Activated CD4-positive, alpha-beta T cell treated with anti-CD3 and anti-CD28 coated beads, Interleukin-2, amount 10 ng/mL, durations not matched to agents 7 days and 5 days (primary cell): ENCODE data around the gene STAM. TPM values are rescaled to one million over a fixed set of nuclear protein-coding genes. Genes with fewer than 3 reads are reported as not detected.

ENCODE experiments used
- CTCF ChIA-PET: fragments of 350-600 bp; sonication (Branson Sonifier 250); formaldehyde crosslinking; loops from one replicate; lab custom pipeline; 2021; ENCODE audit warnings: antibody characterized with exemption; lab: Charles Lee
- POLR2A ChIA-PET: fragments of 350-600 bp; sonication (Branson Sonifier 250); formaldehyde crosslinking; loops from one replicate; lab custom pipeline; 2021; ENCODE audit warnings: antibody characterized with exemption; lab: Charles Lee
- DNase-seq: peaks from one replicate; pipeline ENCODE4 v3.0.0-alpha.2; 2020
- H3K27ac Mint-ChIP-seq: one replicate; pipeline ENCODE4 v1.8.0; 2021; ENCODE audit warnings: mild to moderate bottlenecking, moderate library complexity, mixed read lengths
- H3K27me3 Mint-ChIP-seq: one replicate; pipeline ENCODE4 v1.8.0; 2021; ENCODE audit warnings: mixed read lengths
- H3K36me3 Mint-ChIP-seq: one replicate; pipeline ENCODE4 v1.8.0; 2021; ENCODE audit warnings: low read depth, mixed read lengths
- H3K4me1 Mint-ChIP-seq: one replicate; pipeline ENCODE4 v1.8.0; 2021; ENCODE audit warnings: mixed read lengths
- H3K4me3 Mint-ChIP-seq: one replicate; pipeline ENCODE4 v1.8.0; 2021; ENCODE audit warnings: mild to moderate bottlenecking, moderate library complexity, mixed read lengths
- H3K9me3 Mint-ChIP-seq: one replicate; pipeline ENCODE4 v1.8.0; 2021; ENCODE audit warnings: mixed read lengths
- total RNA-seq, 2 experiments: library from RNA; stranded (reverse); gene quantifications; one replicate each; pipeline ENCODE4 v1.2.3, GENCODE V29; 2021

STAM gene
- 10 to 100 TPM; 16.6 to 23.8 TPM for total RNA-seq

- POLR2A ChIA-PET: interaction anchor here (0.6 to 1.1 kb wide), 4 partner anchors 10 to 549 kb away, joined by 3 to 6 read pairs (median 4); no protein-coding TSS in a partner anchor
Measured at GRCh38 chr10:17643755-17644484, at the start of gene STAM. Gene STAM (plus strand): TSS chr10:17644151. CDS start chr10:17644340, 189 bp downstream.

GRCh38 chr10:17597386-17597785 lies 46.6 kb upstream of the STAM start:
- CTCF ChIA-PET: no interaction called here
- Mint-ChIP-seq H3K4me1 (no peaks in the 10 kb centered on the region), H3K9me3 (no peaks in the 10 kb centered on the region), H3K27ac (no peak overlapping the region), H3K4me3 (no peak overlapping the region), H3K27me3 (peaks cover 7% of the 10 kb centered on the region), H3K36me3 (no peaks in the 10 kb centered on the region)
- POLR2A ChIA-PET: no interaction called here
- DNase-seq: no peak

More at GRCh38 chr10:17643755-17644484, at the start of gene STAM:
- CTCF ChIA-PET: interaction anchor here (0.5 to 1.8 kb wide), 15 partner anchors 9 to 1123 kb away, joined by 3 to 8 read pairs (median 4); partner anchors contain the start of gene HACD1
- peak within 1 kb of the TSS; percentile 100 for H3K27ac Mint-ChIP-seq
- peaks cover 21% of the 10 kb centered on the region for H3K36me3 Mint-ChIP-seq
- H3K4me3 Mint-ChIP-seq: peak within 1 kb of the TSS; percentile 94
- peaks cover 6% of the 10 kb centered on the region for H3K9me3 Mint-ChIP-seq
- DNase-seq: peak; percentile 93
- no peaks in the 10 kb centered on the region for H3K27me3 Mint-ChIP-seq
- H3K4me1 Mint-ChIP-seq: peaks cover 57% of the 10 kb centered on the region

GRCh38 chr10:17599089-17599488 lies 44.9 kb upstream of the STAM start:
- Mint-ChIP-seq H3K4me3 (no peak overlapping the region), H3K27ac (no peak overlapping the region), H3K9me3 (no peaks in the 10 kb centered on the region), H3K27me3 (peaks cover 7% of the 10 kb centered on the region), H3K4me1 (no peaks in the 10 kb centered on the region), H3K36me3 (no peaks in the 10 kb centered on the region)
- DNase-seq: no peak
- CTCF ChIA-PET: no interaction called here
- POLR2A ChIA-PET: no interaction called here

GRCh38 chr10:17605936-17606335 lies 38.0 kb upstream of the STAM start:
- Mint-ChIP-seq H3K4me1 (peaks cover 1% of the 10 kb centered on the region), H3K36me3 (no peaks in the 10 kb centered on the region), H3K27me3 (no peaks in the 10 kb centered on the region), H3K27ac (no peak overlapping the region), H3K9me3 (no peaks in the 10 kb centered on the region), H3K4me3 (no peak overlapping the region)
- CTCF ChIA-PET: interaction anchor here (0.6 to 1.0 kb wide), 4 partner anchors 11 to 136 kb away, joined by 3 to 5 read pairs (median 3); no protein-coding TSS in a partner anchor
- POLR2A ChIA-PET: interaction anchor here (0.6 kb wide), 1 partner anchor 11 kb away, joined by 3 read pairs; no protein-coding TSS in a partner anchor
- no peak for DNase-seq

- Mint-ChIP-seq H3K9me3 (no peaks in the 10 kb centered on the region), H3K27ac (no peak overlapping the region)
Measured at GRCh38 chr10:17606547-17607040, 37.4 kb upstream of the STAM start.

GRCh38 chr10:17607060-17607459 lies 36.9 kb upstream of the STAM start:
- Mint-ChIP-seq H3K27me3 (no peaks in the 10 kb centered on the region), H3K36me3 (no peaks in the 10 kb centered on the region), H3K4me1 (peaks cover 1% of the 10 kb centered on the region), H3K9me3 (no peaks in the 10 kb centered on the region), H3K27ac (no peak overlapping the region), H3K4me3 (no peak overlapping the region)
- CTCF ChIA-PET: no interaction called here
- POLR2A ChIA-PET: no interaction called here
- DNase-seq: no peak

More at GRCh38 chr10:17606547-17607040, 37.4 kb upstream of the STAM start:
- H3K4me1 Mint-ChIP-seq: peaks cover 1% of the 10 kb centered on the region
- H3K4me3 Mint-ChIP-seq: no peak overlapping the region
- no peaks in the 10 kb centered on the region for H3K36me3 Mint-ChIP-seq
- ChIA-PET CTCF (interaction anchor here (0.6 to 1.0 kb wide), 4 partner anchors 10 to 136 kb away, joined by 3 to 5 read pairs (median 3); no protein-coding TSS in a partner anchor), POLR2A (interaction anchor here (0.6 kb wide), 1 partner anchor 12 kb away, joined by 3 read pairs; no protein-coding TSS in a partner anchor)
- no peak for DNase-seq
- H3K27me3 Mint-ChIP-seq: no peaks in the 10 kb centered on the region

GRCh38 chr10:17607603-17608332 lies 36.2 kb upstream of the STAM start:
- ChIA-PET POLR2A (no interaction called here), CTCF (interaction anchor here (0.6 to 1.9 kb wide), 3 partner anchors 15 to 134 kb away, joined by 4 to 6 read pairs (median 5); no protein-coding TSS in a partner anchor)
- no peak overlapping the region for H3K27ac Mint-ChIP-seq
- H3K27me3 Mint-ChIP-seq: no peaks in the 10 kb centered on the region
- no peaks in the 10 kb centered on the region for H3K36me3 Mint-ChIP-seq
- H3K4me3 Mint-ChIP-seq: no peak overlapping the region
- peak; percentile 52 for DNase-seq
- no peaks in the 10 kb centered on the region for H3K9me3 Mint-ChIP-seq
- peaks cover 1% of the 10 kb centered on the region for H3K4me1 Mint-ChIP-seq

- H3K27me3 Mint-ChIP-seq: no peaks in the 10 kb centered on the region
- CTCF ChIA-PET: interaction anchor here (1.9 kb wide), 1 partner anchor 13 kb away, joined by 5 read pairs; no protein-coding TSS in a partner anchor
Measured at GRCh38 chr10:17609523-17610079, 34.4 kb upstream of the STAM start.

GRCh38 chr10:17616403-17617030 lies 27.4 kb upstream of the STAM start:
- Mint-ChIP-seq H3K27me3 (peaks cover 21% of the 10 kb centered on the region), H3K4me3 (peak overlapping the region; percentile 48), H3K27ac (no peak overlapping the region), H3K36me3 (no peaks in the 10 kb centered on the region), H3K4me1 (peaks cover 5% of the 10 kb centered on the region), H3K9me3 (no peaks in the 10 kb centered on the region)
- DNase-seq: peak; percentile 18
- ChIA-PET CTCF (interaction anchor here (0.6 to 1.1 kb wide), 4 partner anchors 10 to 393 kb away, joined by 3 to 4 read pairs (median 3); partner anchors contain the start of gene STAM), POLR2A (no interaction called here)

More at GRCh38 chr10:17609523-17610079, 34.4 kb upstream of the STAM start:
- peaks cover 1% of the 10 kb centered on the region for H3K4me1 Mint-ChIP-seq
- POLR2A ChIA-PET: no interaction called here
- no peak overlapping the region for H3K27ac Mint-ChIP-seq
- H3K36me3 Mint-ChIP-seq: no peaks in the 10 kb centered on the region
- no peak for DNase-seq
- no peak overlapping the region for H3K4me3 Mint-ChIP-seq
- H3K9me3 Mint-ChIP-seq: no peaks in the 10 kb centered on the region

- Mint-ChIP-seq H3K36me3 (no peaks in the 10 kb centered on the region), H3K4me3 (peak within 1 kb of the TSS; percentile 81), H3K4me1 (peaks cover 5% of the 10 kb centered on the region), H3K27me3 (peaks cover 21% of the 10 kb centered on the region), H3K9me3 (no peaks in the 10 kb centered on the region), H3K27ac (no peak within 1 kb of the TSS)
- DNase-seq: peak; percentile 51
- ChIA-PET CTCF (interaction anchor here (0.7 to 2.2 kb wide), 6 partner anchors 10 to 30 kb away, joined by 3 to 8 read pairs (median 4); partner anchors contain the start of gene STAM), POLR2A (no interaction called here)
Measured at GRCh38 chr10:17617031-17617911, 26.7 kb upstream of the STAM start, which contains the start of gene HACD1. Gene HACD1 (minus strand): TSS chr10:17617374. CDS start chr10:17617339, 35 bp downstream.

GRCh38 chr10:17622061-17622460 lies 21.9 kb upstream of the STAM start:
- H3K27ac Mint-ChIP-seq: no peak overlapping the region
- ChIA-PET CTCF (interaction anchor here (1.6 kb wide), 1 partner anchor 13 kb away, joined by 5 read pairs; no protein-coding TSS in a partner anchor), POLR2A (no interaction called here)
- no peaks in the 10 kb centered on the region for H3K9me3 Mint-ChIP-seq
- H3K4me3 Mint-ChIP-seq: no peak overlapping the region
- DNase-seq: no peak
- H3K36me3 Mint-ChIP-seq: no peaks in the 10 kb centered on the region
- peaks cover 34% of the 10 kb centered on the region for H3K27me3 Mint-ChIP-seq
- peaks cover 5% of the 10 kb centered on the region for H3K4me1 Mint-ChIP-seq
